Measurements from ENCODE around the gene CCDC9B.
A peak's percentile ranks its signal among the peaks of the same experiment; 100 is the strongest.

Gene CCDC9B

GRCh38 chr15:40317580-40317979, 23.2 kb downstream of the CCDC9B start:
- no peak overlapping the region for H3K4me3 ChIP-seq (ENCODE audit: control insufficient read depth, low read depth, low read length)
- no peak for DNase-seq (ENCODE audit: low read depth)
- no peak for TF ChIP-seq CTCF (conservative IDR thresholded peaks at IDR 0.05; ENCODE audit: control insufficient read depth, insufficient read depth, low read depth, low read length)

- TF ChIP-seq CTCF (conservative IDR thresholded peaks at IDR 0.05; ENCODE audit: control insufficient read depth, insufficient read depth, low read depth, low read length) = no peak
- DNase-seq (ENCODE audit: low read depth) = no peak
- no peak overlapping the region for H3K4me3 ChIP-seq (ENCODE audit: control insufficient read depth, low read depth, low read length)
These were observed 23.8 kb downstream of the CCDC9B start for GRCh38 chr15:40316931-40317330.

- TF ChIP-seq CTCF (conservative IDR thresholded peaks at IDR 0.05; ENCODE audit: control insufficient read depth, insufficient read depth, low read depth, low read length) = no peak
- no peak overlapping the region for H3K4me3 ChIP-seq (ENCODE audit: control insufficient read depth, low read depth, low read length)
- DNase-seq (ENCODE audit: low read depth) = peak; percentile 49
These were observed 25.9 kb downstream of the CCDC9B start for GRCh38 chr15:40314723-40315276.

GRCh38 chr15:40313531-40314398, 27.0 kb downstream of the CCDC9B start:
- no peak overlapping the region for H3K4me3 ChIP-seq (ENCODE audit: control insufficient read depth, low read depth, low read length)
- TF ChIP-seq CTCF (conservative IDR thresholded peaks at IDR 0.05; ENCODE audit: control insufficient read depth, insufficient read depth, low read depth, low read length) = no peak
- DNase-seq (ENCODE audit: low read depth) = no peak

GRCh38 chr15:40312370-40313158, 28.2 kb downstream of the CCDC9B start:
- no peak overlapping the region for H3K4me3 ChIP-seq (ENCODE audit: control insufficient read depth, low read depth, low read length)
- no peak for DNase-seq (ENCODE audit: low read depth)
- TF ChIP-seq CTCF (conservative IDR thresholded peaks at IDR 0.05; ENCODE audit: control insufficient read depth, insufficient read depth, low read depth, low read length) = no peak

- no peak for TF ChIP-seq CTCF (conservative IDR thresholded peaks at IDR 0.05; ENCODE audit: control insufficient read depth, insufficient read depth, low read depth, low read length)
- H3K4me3 ChIP-seq (ENCODE audit: control insufficient read depth, low read depth, low read length) = no peak overlapping the region
- no peak for DNase-seq (ENCODE audit: low read depth)
These were observed 29.7 kb downstream of the CCDC9B start for GRCh38 chr15:40310993-40311392.

Measured in fibroblast of mammary gland (primary cell).